K562 (cell line): ENCODE results near the gene TNFRSF19. TPM values are rescaled to one million over a fixed set of nuclear protein-coding genes. Genes with fewer than 3 reads are reported as not detected.

Source experiments
- ATAC-seq: fragments of 200-7000 bp; cut with Tn5 transposase; 3 replicates; pipeline ENCODE4 v1.9.1; 2020; ENCODE audit warnings: moderate library complexity
- BruUV-seq: library from RNA; stranded (reverse); fragments of 400-500 nt; replicated peaks from 2 replicates; lab custom pipeline; 2021; lab: Mats Ljungman, UMichigan
- CTCF ChIA-PET: fragments of 300-600 bp; formaldehyde crosslinking; extraction: SDS; loops from one replicate; lab custom pipeline; 2021; ENCODE audit warnings: low intra/inter-chr PET ratio; lab: Yijun Ruan, JAX
- POLR2A ChIA-PET: fragments of 300-600, 350-650 bp; sonication (Branson Sonifier 250); formaldehyde crosslinking; extraction: SDS; loops from one replicate; lab custom pipeline; 2021; ENCODE audit warnings: antibody characterized with exemption, inconsistent platforms; lab: Yijun Ruan, JAX
- DNase-seq, 4 experiments: peaks; one replicate each; pipeline versions ENCODE4 v3.0.0 to v3.0.0-alpha.2; 2011 to 2018; ENCODE audit warnings: low spot score in 3 of 4, mixed read lengths in 3 of 4; ENCODE audit errors: extremely low read depth in 1 of 4
- FAIRE-seq: peaks from 2 replicates; lab custom pipeline; 2011; peaks lifted over from hg19 to GRCh38; lab: Jason Lieb, UNC
- H2AFZ ChIP-seq: 2 replicates; pipeline ENCODE4 v1.6.0; 2011; ENCODE audit warnings: low read depth, low read length, control low read depth, inconsistent platforms
- H3K27ac ChIP-seq: fragments of 200-600 bp; 3 replicates; pipeline ENCODE4 v1.8.0; 2011; ENCODE audit warnings: low read depth, mild to moderate bottlenecking, control low read depth, inconsistent platforms, low read length, moderate library complexity, mixed read lengths; ENCODE audit errors: extremely low read depth
- H3K27me3 ChIP-seq, 2 experiments: fragments of 300-600 bp in 1 of 2; 2 replicates in 1 of 2; 3 replicates in 1 of 2; pipeline versions ENCODE4 v1.6.0 to v1.8.0; 2011; ENCODE audit warnings: inconsistent platforms in 2 of 2, low read length in 2 of 2, mild to moderate bottlenecking in 1 of 2, mixed read lengths in 1 of 2, moderate library complexity in 1 of 2; ENCODE audit not compliant: control insufficient read depth in 2 of 2, insufficient read depth in 2 of 2
- H3K36me3 ChIP-seq: fragments of 300-600 bp; 3 replicates; pipeline ENCODE4 v1.8.0; 2011; ENCODE audit warnings: mild to moderate bottlenecking, low read length, inconsistent platforms; ENCODE audit not compliant: control insufficient read depth, insufficient read depth
- H3K4me1 ChIP-seq, 2 experiments: fragments of 200-600 bp in 1 of 2; replicated peaks in 1 of 2; 2 replicates in 1 of 2; 3 replicates in 1 of 2; pipeline versions ENCODE4 v1.5.1 to v1.8.0; 2011; ENCODE audit warnings: inconsistent platforms in 2 of 2, low read length in 2 of 2, mild to moderate bottlenecking in 1 of 2, mixed read lengths in 1 of 2, moderate library complexity in 1 of 2; ENCODE audit not compliant: control insufficient read depth in 2 of 2, insufficient read depth in 2 of 2
- H3K4me2 ChIP-seq: 2 replicates; pipeline ENCODE4 v1.6.1; 2011; ENCODE audit warnings: low read length, control low read depth, inconsistent platforms, mixed read lengths; ENCODE audit not compliant: insufficient read depth
- H3K4me3 ChIP-seq: fragments of 200-600 bp; sonication (generic), shearing (Covaris generic); 2 replicates; pipeline ENCODE4 v1.5.1; 2016; ENCODE audit warnings: control low read depth, inconsistent platforms
- H3K79me2 ChIP-seq: fragments of 200-600 bp; 3 replicates; pipeline ENCODE4 v1.8.0; 2011; ENCODE audit warnings: low read length, inconsistent platforms; ENCODE audit not compliant: control insufficient read depth, insufficient read depth
- H3K9ac ChIP-seq, 2 experiments: 2 replicates each; pipeline versions ENCODE4 v1.6.0 to v1.6.1; 2011; ENCODE audit warnings: low read depth in 2 of 2, low read length in 2 of 2, control low read depth in 1 of 2, inconsistent platforms in 1 of 2, mild to moderate bottlenecking in 1 of 2, mixed read lengths in 1 of 2; ENCODE audit not compliant: insufficient read depth in 1 of 2
- H3K9me1 ChIP-seq: one replicate; pipeline ENCODE4 v1.6.0; 2011; ENCODE audit warnings: inconsistent platforms, mild to moderate bottlenecking, low read length, moderate library complexity; ENCODE audit not compliant: control insufficient read depth, insufficient read depth
- H3K9me3 ChIP-seq: replicated peaks from 2 replicates; pipeline ENCODE4 v1.5.1; 2011; ENCODE audit warnings: low read depth, low read length, inconsistent platforms; ENCODE audit not compliant: control insufficient read depth, insufficient read depth
- H4K20me1 ChIP-seq: replicated peaks from 2 replicates; pipeline ENCODE4 v1.6.1; 2011; ENCODE audit warnings: low read length, inconsistent platforms, mixed read lengths; ENCODE audit not compliant: control insufficient read depth, insufficient read depth
- CBFA2T3 ChIP-seq: fragments of 450-650 bp; IDR thresholded peaks from 2 replicates; pipeline ENCODE4 v1.6.1; 2017
- CHD2 ChIP-seq: IDR thresholded peaks from 2 replicates; pipeline ENCODE4 v1.6.1; 2011; ENCODE audit warnings: low read depth, low read length
- CREB3L1 ChIP-seq: fragments of 450-650 bp; IDR thresholded peaks from 2 replicates; pipeline ENCODE4 v1.6.1; 2014; ENCODE audit warnings: low read depth, mild to moderate bottlenecking, moderate library complexity, borderline replicate concordance
- FIP1L1 ChIP-seq: fragments of 200-400 bp; formaldehyde crosslinking; IDR thresholded peaks from 2 replicates; pipeline ENCODE4 v1.6.1; 2018; ENCODE audit warnings: mild to moderate bottlenecking, low read depth, low read length; ENCODE audit not compliant: poor library complexity, severe bottlenecking
- FOXP4 ChIP-seq: sonication (generic); formaldehyde crosslinking; IDR thresholded peaks from 2 replicates; pipeline ENCODE4 v1.8.0; 2022; ENCODE audit warnings: mild to moderate bottlenecking, missing genetic modification reagents, borderline replicate concordance
- KDM1A ChIP-seq, 2 experiments: fragments of 450-650 bp; IDR thresholded peaks; 2 replicates each; pipeline ENCODE4 v1.6.1; 2016; ENCODE audit warnings: mild to moderate bottlenecking in 2 of 2
- MBD2 ChIP-seq: sonication (generic); IDR thresholded peaks from 2 replicates; pipeline ENCODE4 v1.6.1; 2016; ENCODE audit warnings: low read depth, borderline replicate concordance
- NCOA6 ChIP-seq: fragments of 450-650 bp; IDR thresholded peaks from 2 replicates; pipeline ENCODE4 v1.6.1; 2017; ENCODE audit warnings: mild to moderate bottlenecking
- RCOR1 ChIP-seq, 2 experiments: IDR thresholded peaks; 2 replicates each; pipeline ENCODE4 v1.6.1; 2012; ENCODE audit warnings: low read depth in 2 of 2, low read length in 2 of 2, borderline replicate concordance in 1 of 2, improper control_type of control experiment in 1 of 2
- TAF9B ChIP-seq: fragments of 450-650 bp; IDR thresholded peaks from 2 replicates; pipeline ENCODE4 v1.6.1; 2018; ENCODE audit warnings: mild to moderate bottlenecking; ENCODE audit not compliant: partially characterized antibody
- ZNF717 ChIP-seq: fragments of 250-450 bp; sonication (Bioruptor Pico); IDR thresholded peaks from 2 replicates; pipeline ENCODE4 v1.5.0; 2021
- WGBS: fragments of 100-300 bp; shearing (Covaris generic); methylation state at CpG from one replicate; pipeline ENCODE4 v1.1.6; 2016; ENCODE audit warnings: low coverage, mixed read lengths; ENCODE audit not compliant: insufficient coverage; ENCODE audit errors: missing lambda C conversion rate; 5-methylcytosine and 5-hydroxymethylcytosine counted together
- in situ Hi-C: fragments of 300-500 bp; cut with MboI; formaldehyde crosslinking; loops from 4 replicates; pipeline ENCODE4 v1.15.0; 2018; ENCODE audit warnings: inconsistent platforms, mixed read lengths
- intact Hi-C: fragments of 100-400 bp; cut with micrococcal nuclease; formaldehyde crosslinking; loops from 2 replicates; pipeline ENCODE4 v1.14.2; 2022
- polyA plus RNA-seq, 8 experiments: library from polyadenylated mRNA; depleted of rRNA in 4 of 8; stranded (reverse) in 5 of 8; unstranded in 3 of 8; fragments of >200 nt; fragmentation: Nextera tagmentation in 2 of 8; fragmentation: Illumina TruSeq in 1 of 8; extraction: Ambion mirVana in 2 of 8; extraction: Trizol in 1 of 8; gene quantifications; 2 replicates each; pipeline versions ENCODE4 v1.2.1 to v1.2.3, GENCODE V29; 2011 to 2014; ENCODE audit warnings: inconsistent platforms in 1 of 8, missing spikeins in 1 of 8
- total RNA-seq, 7 experiments: library from RNA; depleted of rRNA in 6 of 7; stranded (reverse); fragments of >200 nt in 6 of 7; fragmentation: Illumina TruSeq in 2 of 7; extraction: Trizol in 2 of 7; gene quantifications; 2 replicates each; pipeline versions ENCODE4 v1.2.1 to v1.2.3, GENCODE V29; 2011 to 2021; ENCODE audit warnings: low replicate concordance in 1 of 7
- TF ChIP-seq, protein P1 (sequence below): fragments of 250-450 bp; sonication (Bioruptor Pico); IDR thresholded peaks from 2 replicates; pipeline ENCODE4 v1.6.1; 2021; ENCODE audit warnings: mild to moderate bottlenecking
- TF ChIP-seq, protein P2 (sequence below), 2 experiments: fragments of 450-650 bp; IDR thresholded peaks; 2 replicates each; pipeline ENCODE4 v1.6.1; 2018; ENCODE audit warnings: mild to moderate bottlenecking in 2 of 2, low read depth in 1 of 2; ENCODE audit not compliant: partially characterized antibody in 2 of 2

The TNFRSF19 gene
- total and polyA plus RNA-seq, 9 of the 15 experiments (the other 6 are each of a cell fraction or from before 2014, with no cell fraction given), result 0.01 to 0.07 TPM; not detected in 7

- Histone ChIP-seq H3K27me3 (peaks cover 0 to 5% of the 10 kb centered on the region in 2 experiments; a peak in 1 of 5 replicates), H3K27ac (no peak overlapping the region), H2AFZ (no peak overlapping the region), H3K79me2 (no peaks in the 10 kb centered on the region), H3K4me2 (no peak overlapping the region), H3K9me1 (no peaks in the 10 kb centered on the region), H3K9ac (no peak overlapping the region), H4K20me1 (no peaks in the 10 kb centered on the region), H3K4me3 (no peak overlapping the region), H3K9me3 (no peaks in the 10 kb centered on the region), H3K4me1 (no peaks in the 10 kb centered on the region), H3K36me3 (no peaks in the 10 kb centered on the region)
- in situ Hi-C loops (no loop called here), intact Hi-C loops (no loop called here)
- no TSS peak for BruUV-seq
- WGBS, result 0% methylated on average over 3 of the region's 3 CpGs
- ChIA-PET CTCF (no interaction called here), POLR2A (no interaction called here)
- no peak for FAIRE-seq
- ATAC-seq, result no peak
- DNase-seq, result no peak
- TF ChIP-seq NCOA6 (no peak), RCOR1 (IDR thresholded peaks at IDR 0.05; ENCODE audit: borderline replicate concordance in 1 of 2, low read depth in 2 of 2, low read length in 2 of 2) (no peak), FOXP4 (CRISPR knock-in tag) (no peak), CREB3L1 (no peak), CBFA2T3 (no peak), TAF9B (no peak), MBD2 (no peak), ZNF717 (CRISPR knock-in tag) (no peak), KDM1A (IDR thresholded peaks at IDR 0.05) (no peak), CHD2 (no peak), FIP1L1 (no peak)
- TF ChIP-seq, protein P1, sequence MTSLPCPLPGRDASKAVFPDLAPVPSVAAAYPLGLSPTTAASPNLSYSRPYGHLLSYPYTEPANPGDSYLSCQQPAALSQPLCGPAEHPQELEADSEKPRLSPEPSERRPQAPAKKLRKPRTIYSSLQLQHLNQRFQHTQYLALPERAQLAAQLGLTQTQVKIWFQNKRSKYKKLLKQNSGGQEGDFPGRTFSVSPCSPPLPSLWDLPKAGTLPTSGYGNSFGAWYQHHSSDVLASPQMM, result no peak
- TF ChIP-seq, protein P2, sequence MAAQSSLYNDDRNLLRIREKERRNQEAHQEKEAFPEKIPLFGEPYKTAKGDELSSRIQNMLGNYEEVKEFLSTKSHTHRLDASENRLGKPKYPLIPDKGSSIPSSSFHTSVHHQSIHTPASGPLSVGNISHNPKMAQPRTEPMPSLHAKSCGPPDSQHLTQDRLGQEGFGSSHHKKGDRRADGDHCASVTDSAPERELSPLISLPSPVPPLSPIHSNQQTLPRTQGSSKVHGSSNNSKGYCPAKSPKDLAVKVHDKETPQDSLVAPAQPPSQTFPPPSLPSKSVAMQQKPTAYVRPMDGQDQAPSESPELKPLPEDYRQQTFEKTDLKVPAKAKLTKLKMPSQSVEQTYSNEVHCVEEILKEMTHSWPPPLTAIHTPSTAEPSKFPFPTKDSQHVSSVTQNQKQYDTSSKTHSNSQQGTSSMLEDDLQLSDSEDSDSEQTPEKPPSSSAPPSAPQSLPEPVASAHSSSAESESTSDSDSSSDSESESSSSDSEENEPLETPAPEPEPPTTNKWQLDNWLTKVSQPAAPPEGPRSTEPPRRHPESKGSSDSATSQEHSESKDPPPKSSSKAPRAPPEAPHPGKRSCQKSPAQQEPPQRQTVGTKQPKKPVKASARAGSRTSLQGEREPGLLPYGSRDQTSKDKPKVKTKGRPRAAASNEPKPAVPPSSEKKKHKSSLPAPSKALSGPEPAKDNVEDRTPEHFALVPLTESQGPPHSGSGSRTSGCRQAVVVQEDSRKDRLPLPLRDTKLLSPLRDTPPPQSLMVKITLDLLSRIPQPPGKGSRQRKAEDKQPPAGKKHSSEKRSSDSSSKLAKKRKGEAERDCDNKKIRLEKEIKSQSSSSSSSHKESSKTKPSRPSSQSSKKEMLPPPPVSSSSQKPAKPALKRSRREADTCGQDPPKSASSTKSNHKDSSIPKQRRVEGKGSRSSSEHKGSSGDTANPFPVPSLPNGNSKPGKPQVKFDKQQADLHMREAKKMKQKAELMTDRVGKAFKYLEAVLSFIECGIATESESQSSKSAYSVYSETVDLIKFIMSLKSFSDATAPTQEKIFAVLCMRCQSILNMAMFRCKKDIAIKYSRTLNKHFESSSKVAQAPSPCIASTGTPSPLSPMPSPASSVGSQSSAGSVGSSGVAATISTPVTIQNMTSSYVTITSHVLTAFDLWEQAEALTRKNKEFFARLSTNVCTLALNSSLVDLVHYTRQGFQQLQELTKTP (IDR thresholded peaks at IDR 0.05; ENCODE audit: low read depth in 1 of 2, partially characterized antibody in 2 of 2), result no peak
Measured at GRCh38 chr13:23609874-23610576, 39.8 kb downstream of the TNFRSF19 start.
